Measurements from ENCODE around the gene AK1. TPM values are rescaled to one million over a fixed set of nuclear protein-coding genes. Genes with fewer than 3 reads are reported as not detected.

The AK1 gene
- total and polyA plus RNA-seq, 9 of the 15 experiments (the other 6 are each of a cell fraction or from before 2014, with no cell fraction given), result 10.1 to 71.8 (median 39.0) TPM

GRCh38 chr9:127898433-127899127 is 21.1 kb upstream of the AK1 start (continued):
- TF ChIP-seq REST (IDR thresholded peaks at IDR 0.05; ENCODE audit: borderline replicate concordance) (no peak), REST (CRISPR knock-in tag; IDR thresholded peaks at IDR 0.05; ENCODE audit: low read depth) (0 out of 2 replicates have a peak, but pooled peaks have one; percentile 40), E4F1 (CRISPR knock-in tag; IDR thresholded peaks at IDR 0.05; ENCODE audit: borderline replicate concordance) (no peak), NUFIP1 (IDR thresholded peaks at IDR 0.05; ENCODE audit: partially characterized antibody) (no peak), SMARCE1 (IDR thresholded peaks at IDR 0.05) (no peak), YBX1 (IDR thresholded peaks at IDR 0.05) (no peak), SRSF3 (IDR thresholded peaks at IDR 0.05; ENCODE audit: insufficient read depth, low read length) (no peak), TFAP4 (CRISPR knock-in tag; IDR thresholded peaks at IDR 0.05; ENCODE audit: borderline replicate concordance) (peak; percentile 64), ZNF436 (CRISPR knock-in tag; IDR thresholded peaks at IDR 0.05) (no peak), RBM34 (IDR thresholded peaks at IDR 0.05; ENCODE audit: borderline replicate concordance, insufficient read depth, low read length) (no peak)
